Breast epithelium (tissue), 3 donors: ENCODE results near the gene CNTNAP2.

Source experiments
- POLR2A ChIP-seq: fragments of 450-650 bp; IDR thresholded peaks from one replicate; pipeline ENCODE4 v1.6.1; 2016; ENCODE audit warnings: antibody characterized with exemption, mild to moderate bottlenecking, moderate library complexity
- POLR2AphosphoS5 ChIP-seq, 3 donors: sonication (generic); formaldehyde crosslinking; IDR thresholded peaks; one replicate each; pipeline ENCODE4 v1.6.1; 2017; ENCODE audit warnings: antibody characterized with exemption in 3 of 3
- TF ChIP-seq, protein P1 (sequence below), 3 donors: fragments of 450-650 bp; IDR thresholded peaks; one replicate each; pipeline ENCODE4 v1.5.1; 2016 to 2017; ENCODE audit warnings: antibody characterized with exemption in 3 of 3, mild to moderate bottlenecking in 3 of 3, moderate library complexity in 3 of 3

DNA sequence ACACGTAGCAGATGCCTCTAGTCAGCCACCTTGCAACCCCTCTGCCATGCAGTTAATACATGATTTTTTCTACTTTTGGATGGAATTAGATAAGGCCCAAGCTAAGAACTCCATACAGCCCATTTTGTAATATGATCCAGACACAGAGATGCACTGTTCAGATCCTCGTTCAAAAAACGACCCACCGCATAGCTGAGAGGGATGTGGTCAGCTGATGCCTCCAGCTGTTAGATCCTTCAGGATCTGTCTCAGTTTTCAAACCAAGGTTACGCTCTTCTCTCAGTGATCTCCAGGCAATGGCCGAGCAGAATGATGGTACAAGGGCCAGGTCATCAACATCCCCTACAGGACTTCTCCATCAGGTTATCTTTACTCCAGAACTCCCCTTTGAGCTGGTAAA lies 1592.3 kb downstream of the CNTNAP2 start:
- TF ChIP-seq, protein P1, sequence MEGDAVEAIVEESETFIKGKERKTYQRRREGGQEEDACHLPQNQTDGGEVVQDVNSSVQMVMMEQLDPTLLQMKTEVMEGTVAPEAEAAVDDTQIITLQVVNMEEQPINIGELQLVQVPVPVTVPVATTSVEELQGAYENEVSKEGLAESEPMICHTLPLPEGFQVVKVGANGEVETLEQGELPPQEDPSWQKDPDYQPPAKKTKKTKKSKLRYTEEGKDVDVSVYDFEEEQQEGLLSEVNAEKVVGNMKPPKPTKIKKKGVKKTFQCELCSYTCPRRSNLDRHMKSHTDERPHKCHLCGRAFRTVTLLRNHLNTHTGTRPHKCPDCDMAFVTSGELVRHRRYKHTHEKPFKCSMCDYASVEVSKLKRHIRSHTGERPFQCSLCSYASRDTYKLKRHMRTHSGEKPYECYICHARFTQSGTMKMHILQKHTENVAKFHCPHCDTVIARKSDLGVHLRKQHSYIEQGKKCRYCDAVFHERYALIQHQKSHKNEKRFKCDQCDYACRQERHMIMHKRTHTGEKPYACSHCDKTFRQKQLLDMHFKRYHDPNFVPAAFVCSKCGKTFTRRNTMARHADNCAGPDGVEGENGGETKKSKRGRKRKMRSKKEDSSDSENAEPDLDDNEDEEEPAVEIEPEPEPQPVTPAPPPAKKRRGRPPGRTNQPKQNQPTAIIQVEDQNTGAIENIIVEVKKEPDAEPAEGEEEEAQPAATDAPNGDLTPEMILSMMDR (IDR thresholded peaks at IDR 0.05) = no peak
- TF ChIP-seq POLR2A = no peak
- TF ChIP-seq POLR2AphosphoS5 (IDR thresholded peaks at IDR 0.05) = no peak
